HG03097 (cell line): ENCODE measurements around the gene HCN3.
"Not testable (repeated sequence)": the region's sequence is repeated elsewhere in the genome, so short reads cannot be mapped to it uniquely, and the experiment has no call there.

Experiments used
- ATAC-seq: cut with Tn5 transposase; IDR thresholded peaks from one replicate; pipeline ENCODE4 v1.9.1; 2021; ENCODE audit not compliant: unreplicated experiment, low FRiP score

Gene HCN3

DNA sequence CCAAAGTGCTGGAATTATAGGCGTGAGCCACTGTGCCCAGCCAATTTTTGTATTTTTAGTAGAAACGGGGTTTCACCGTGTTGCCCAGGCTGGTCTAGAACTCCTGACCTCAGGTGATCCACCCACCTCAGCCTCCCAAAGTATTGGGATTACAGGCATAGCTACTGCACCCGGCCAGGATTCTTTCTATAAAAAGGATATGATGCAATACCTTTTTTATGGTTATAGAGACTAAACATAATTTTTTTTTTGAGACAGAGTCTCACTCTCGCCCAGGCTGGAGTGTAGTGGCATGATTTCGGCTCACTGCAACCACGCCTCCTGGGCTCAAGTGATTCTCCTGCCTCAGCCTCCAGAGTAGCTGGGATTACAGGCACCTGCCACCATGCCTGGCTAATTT lies 51.6 kb downstream of the HCN3 start:
- ATAC-seq, result not testable (repeated sequence)

DNA sequence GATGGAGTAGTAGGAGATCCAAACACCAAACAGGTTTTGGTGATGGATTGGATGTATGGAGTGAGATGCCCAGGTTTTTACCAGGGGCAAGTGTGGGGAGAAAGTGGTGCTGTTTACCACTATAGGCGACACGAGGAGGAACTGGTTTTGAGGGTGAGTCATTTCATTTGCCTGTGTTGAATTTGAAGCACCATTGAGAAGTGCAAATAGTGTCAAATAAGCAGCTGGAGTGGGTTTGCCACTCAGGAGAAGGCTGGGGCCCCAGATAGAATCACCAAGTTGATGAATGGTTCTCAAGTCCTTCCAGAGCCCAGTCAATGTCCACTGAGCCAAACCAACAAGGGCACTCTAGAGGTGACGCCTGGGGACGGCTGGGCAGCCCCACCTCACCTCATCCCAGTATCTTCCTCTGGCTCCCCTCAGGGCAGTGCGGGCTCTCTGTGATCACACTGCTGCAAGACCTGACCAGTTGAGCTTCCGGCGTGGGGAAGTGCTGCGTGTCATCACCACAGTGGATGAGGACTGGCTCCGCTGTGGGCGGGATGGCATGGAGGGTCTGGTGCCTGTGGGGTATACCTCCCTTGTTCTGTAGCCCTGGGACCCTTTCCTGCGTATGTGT lies 52.8 kb downstream of the HCN3 start:
- ATAC-seq, result no peak

GRCh38 chr1:155334962-155335361 lies 57.7 kb downstream of the HCN3 start:
- ATAC-seq, result no peak
